Superior temporal gyrus (tissue), 1 donor: Measurements from ENCODE around the gene CPNE5.
A peak's percentile ranks its signal among the peaks of the same experiment; 100 is the strongest.

Source experiments
- DNase-seq: peaks from one replicate; pipeline ENCODE4 v3.0.0-alpha.2; 2016; ENCODE audit errors: extremely low spot score

The CPNE5 gene

GRCh38 chr6:36766399-36766945, 72.8 kb downstream of the CPNE5 start:
- DNase-seq = no peak

GRCh38 chr6:36765594-36766398, 73.4 kb downstream of the CPNE5 start:
- DNase-seq = peak; percentile 93

DNA sequence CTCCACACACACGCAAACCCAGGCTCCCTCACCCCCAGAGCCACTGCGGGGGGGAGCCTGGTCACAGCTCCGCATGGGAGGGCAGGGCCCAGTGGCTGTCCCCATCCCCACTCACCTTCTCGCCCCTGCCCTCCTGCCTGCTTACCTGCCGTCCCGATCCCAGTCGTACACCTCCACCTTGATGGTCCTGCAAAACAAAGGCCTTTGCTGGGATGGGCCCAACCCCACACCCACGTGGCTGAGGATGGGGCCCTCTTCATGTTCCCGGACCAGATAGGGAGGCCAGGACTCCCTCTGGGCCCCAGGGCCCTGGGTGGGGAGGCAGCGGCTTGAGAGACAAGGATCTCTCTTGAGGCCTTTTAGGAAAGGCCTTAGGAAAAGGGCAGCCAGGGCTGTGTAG, 74.1 kb downstream of the CPNE5 start:
- no peak for DNase-seq

- no peak for DNase-seq
Observed at GRCh38 chr6:36762123-36762522, 77.1 kb downstream of the CPNE5 start.

- peak; percentile 79 for DNase-seq
Observed at GRCh38 chr6:36760685-36761435, 78.4 kb downstream of the CPNE5 start.

- peak; percentile 88 for DNase-seq
Observed at GRCh38 chr6:36759148-36759759, 80.0 kb downstream of the CPNE5 start.

GRCh38 chr6:36758516-36759147, 80.6 kb downstream of the CPNE5 start:
- DNase-seq = no peak

GRCh38 chr6:36757943-36758508, 81.2 kb downstream of the CPNE5 start:
- no peak for DNase-seq

DNA sequence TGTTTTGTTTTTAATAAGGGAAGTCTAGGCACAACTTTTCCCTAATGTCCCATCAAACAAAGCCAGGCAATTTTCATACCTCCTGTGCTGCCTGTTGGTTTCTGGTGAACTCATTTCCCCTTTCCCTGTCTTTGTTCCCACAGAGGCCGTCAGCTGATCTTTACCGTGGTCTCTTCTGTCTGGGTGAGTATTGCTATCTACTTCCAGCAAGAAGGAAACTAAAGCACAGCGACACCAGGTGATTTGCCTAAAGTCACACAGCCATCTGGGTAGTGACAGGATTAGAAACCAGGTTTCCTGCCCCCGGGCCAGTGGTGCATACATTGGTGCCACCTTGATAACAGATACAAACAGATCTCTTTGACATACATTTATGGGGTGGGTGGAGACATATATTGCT, 82.0 kb downstream of the CPNE5 start:
- DNase-seq = no peak

DNA sequence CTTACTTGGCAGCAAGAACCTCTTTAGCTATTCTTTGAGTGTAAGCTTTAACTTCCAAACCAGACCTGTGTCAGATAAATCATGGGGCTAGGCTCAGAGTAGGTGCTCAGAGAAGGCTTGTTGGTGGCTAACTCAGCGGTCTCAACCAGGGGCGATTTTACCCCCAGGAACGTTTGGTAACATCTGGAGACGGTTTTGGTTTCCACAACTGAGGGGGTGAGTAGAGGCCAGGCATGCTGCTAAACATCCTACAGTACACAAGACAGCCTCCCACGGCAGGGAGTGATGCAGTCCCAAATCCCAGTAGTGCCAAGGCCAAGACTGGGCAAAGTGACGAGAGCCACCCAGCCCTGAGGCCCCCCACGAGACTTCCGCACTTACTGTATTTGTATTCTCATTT, 82.5 kb downstream of the CPNE5 start:
- DNase-seq = no peak

DNA sequence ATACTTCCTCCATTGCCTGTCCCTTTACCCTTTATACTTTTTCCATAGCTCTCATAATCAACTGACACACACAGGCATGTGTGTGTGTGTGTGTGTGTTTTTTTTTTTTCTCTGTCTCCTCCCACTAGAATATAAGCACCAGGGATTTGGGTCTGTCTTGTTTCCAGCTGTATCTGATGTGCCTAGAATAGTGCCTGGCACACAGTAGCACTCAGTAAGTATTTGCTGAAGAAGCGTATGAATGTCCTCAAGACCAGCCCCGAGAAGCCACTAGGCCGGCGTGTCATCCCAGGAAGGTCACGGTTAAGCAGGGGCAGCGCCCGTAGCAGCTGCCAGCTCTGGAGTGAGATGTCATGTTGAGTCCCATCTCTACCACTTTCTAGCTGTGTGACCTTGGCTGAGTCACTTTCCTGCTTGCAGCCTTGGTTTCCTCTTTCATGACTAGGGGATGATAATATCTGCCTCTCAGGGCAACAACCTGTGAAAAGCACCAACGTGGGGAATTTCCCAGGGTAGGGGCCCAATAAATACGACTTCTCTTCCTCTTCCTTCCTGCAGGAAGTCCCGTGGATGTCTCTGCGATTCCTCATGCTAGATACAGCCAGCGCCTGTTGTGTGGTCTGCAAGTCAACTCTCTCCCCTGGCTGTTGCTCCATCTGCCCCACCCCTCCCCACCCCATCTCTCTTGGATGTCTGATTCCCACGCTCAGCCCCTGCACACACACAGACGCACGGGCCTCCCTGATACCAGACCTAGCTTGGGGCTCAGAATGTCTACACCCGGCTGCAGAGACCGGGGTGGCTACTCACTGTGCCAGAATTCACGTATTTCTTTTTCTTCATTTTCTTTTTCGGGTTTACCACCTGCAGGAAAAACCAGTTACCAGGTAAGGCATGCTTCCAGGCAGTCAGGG, 83.6 kb downstream of the CPNE5 start:
- no peak for DNase-seq

DNA sequence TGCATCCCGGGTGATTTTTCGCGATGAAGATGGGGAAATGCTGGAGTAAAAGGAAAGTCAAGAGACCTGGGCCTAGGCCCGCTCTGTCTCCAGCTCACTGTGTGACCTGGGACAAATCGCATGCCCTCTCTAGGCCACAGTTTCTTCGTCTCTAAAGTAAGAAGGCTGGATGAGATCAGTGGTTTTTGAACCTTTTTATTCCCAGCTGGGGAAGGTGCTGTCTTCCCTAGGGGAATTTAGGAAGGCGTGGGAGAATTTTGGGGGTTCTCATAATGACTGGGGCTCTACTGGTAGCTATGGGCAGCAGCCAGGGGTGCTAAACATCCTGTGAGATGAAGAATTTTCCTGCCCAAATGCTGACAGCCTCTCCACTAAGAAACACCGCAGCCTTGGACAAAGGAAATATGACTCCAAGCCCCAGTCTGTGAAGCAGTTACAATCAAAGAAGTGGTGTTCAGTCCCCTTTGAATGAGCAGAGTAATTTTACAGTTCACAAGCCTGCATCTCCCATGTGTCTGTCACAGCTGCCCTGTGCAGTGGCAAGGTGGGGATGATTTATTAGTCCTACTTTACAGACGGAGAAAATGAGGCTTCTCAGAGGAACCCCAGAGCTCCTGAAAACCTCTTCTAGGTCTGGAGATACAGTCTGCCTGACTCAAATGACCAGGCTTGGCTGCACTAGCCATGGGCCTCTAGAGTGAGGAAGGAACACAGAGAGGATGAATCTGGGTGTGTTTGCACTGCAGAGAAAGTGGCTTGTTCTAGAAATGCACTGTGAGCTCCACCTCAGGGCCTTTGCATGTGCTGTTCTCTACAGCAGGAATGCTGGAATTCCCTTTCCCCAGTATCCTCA, 84.4 kb downstream of the CPNE5 start:
- no peak for DNase-seq

GRCh38 chr6:36753671-36754405, 85.4 kb downstream of the CPNE5 start:
- no peak for DNase-seq

- no peak for DNase-seq
Observed at GRCh38 chr6:36752886-36753506, 86.2 kb downstream of the CPNE5 start.

DNA sequence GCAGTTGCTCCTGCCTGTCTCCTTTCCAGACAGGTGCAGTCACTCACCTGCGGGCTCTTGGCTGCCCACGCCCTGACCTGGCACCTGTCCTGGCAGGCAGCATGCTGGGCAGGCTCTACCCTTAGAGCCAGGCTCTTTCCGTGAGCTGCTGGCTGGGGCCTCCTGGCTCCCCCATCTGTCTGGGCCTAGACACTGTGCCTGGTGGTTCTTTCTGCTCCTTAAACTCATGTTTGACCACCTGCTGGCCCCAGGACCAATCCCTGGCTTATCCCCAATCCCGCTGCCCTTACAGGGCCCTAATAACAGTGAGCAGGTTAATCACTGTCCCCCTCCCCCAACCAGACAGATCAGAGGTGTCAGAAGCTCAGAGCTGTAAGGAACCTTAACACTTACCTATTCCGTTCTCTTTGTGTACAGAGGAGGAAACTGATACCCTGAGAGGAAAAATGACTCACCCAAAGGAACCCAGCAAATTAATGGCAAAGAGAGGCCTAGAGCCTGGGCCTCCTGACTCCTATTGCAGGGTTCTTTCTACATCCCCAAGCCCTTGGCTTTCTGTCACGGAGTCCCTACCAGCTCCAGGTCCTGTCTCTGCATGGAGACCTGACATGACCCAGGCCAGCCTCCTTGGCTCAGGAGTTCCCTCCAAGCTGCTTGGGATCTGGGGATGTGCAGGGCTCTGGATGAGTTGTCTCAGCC, 86.9 kb downstream of the CPNE5 start:
- DNase-seq = no peak

DNA sequence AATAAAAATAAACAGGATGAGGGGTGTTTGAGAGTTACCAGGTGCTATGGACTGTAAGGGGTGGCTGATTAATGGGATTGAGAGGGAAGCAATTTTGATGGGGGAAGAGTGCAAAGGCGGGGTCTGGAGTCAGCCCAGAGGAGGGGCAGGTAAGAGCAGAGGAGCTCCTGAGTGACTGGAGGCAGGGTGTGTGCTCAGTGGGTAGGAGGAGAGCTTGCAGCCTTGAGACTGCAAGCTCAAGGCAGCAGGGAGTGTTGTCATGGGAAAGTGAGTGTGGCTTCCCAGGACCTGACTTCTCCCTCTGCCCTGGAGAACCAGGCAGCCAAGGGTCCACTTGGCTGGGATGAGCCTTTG, 87.4 kb downstream of the CPNE5 start:
- DNase-seq = no peak

GRCh38 chr6:36751091-36751490, 88.2 kb downstream of the CPNE5 start:
- DNase-seq = no peak
